IPS-20b (cell line): ENCODE results near the gene PRSS35.
"Not testable (repeated sequence)": the region's sequence is repeated elsewhere in the genome, so short reads cannot be mapped to it uniquely, and the experiment has no call there.

Experiments used
- H3K27ac ChIP-seq: one replicate; pipeline ENCODE4 v1.5.1; 2013; ENCODE audit warnings: low read length
- H3K27me3 ChIP-seq: 2 replicates; pipeline ENCODE4 v1.6.1; 2013; ENCODE audit warnings: mild to moderate bottlenecking, low read length, inconsistent platforms; ENCODE audit not compliant: insufficient read depth
- H3K36me3 ChIP-seq: 2 replicates; pipeline ENCODE4 v1.6.1; 2013; ENCODE audit warnings: low read depth, mild to moderate bottlenecking, inconsistent platforms, low read length, moderate library complexity; ENCODE audit not compliant: insufficient read depth
- H3K4me1 ChIP-seq: 2 replicates; pipeline ENCODE4 v1.6.1; 2013; ENCODE audit warnings: mild to moderate bottlenecking, control low read depth, inconsistent platforms, low read length, moderate library complexity; ENCODE audit not compliant: insufficient read depth
- H3K4me3 ChIP-seq: 2 replicates; pipeline ENCODE4 v1.5.1; 2013; ENCODE audit warnings: mild to moderate bottlenecking, low read length, inconsistent platforms
- H3K9ac ChIP-seq: 2 replicates; pipeline ENCODE4 v1.6.1; 2013; ENCODE audit warnings: low read depth, mild to moderate bottlenecking, inconsistent platforms, low read length, moderate library complexity
- H3K9me3 ChIP-seq: 2 replicates; pipeline ENCODE4 v1.6.1; 2013; ENCODE audit warnings: mild to moderate bottlenecking, low read depth, low read length, inconsistent platforms; ENCODE audit not compliant: insufficient read depth

PRSS35 gene

DNA sequence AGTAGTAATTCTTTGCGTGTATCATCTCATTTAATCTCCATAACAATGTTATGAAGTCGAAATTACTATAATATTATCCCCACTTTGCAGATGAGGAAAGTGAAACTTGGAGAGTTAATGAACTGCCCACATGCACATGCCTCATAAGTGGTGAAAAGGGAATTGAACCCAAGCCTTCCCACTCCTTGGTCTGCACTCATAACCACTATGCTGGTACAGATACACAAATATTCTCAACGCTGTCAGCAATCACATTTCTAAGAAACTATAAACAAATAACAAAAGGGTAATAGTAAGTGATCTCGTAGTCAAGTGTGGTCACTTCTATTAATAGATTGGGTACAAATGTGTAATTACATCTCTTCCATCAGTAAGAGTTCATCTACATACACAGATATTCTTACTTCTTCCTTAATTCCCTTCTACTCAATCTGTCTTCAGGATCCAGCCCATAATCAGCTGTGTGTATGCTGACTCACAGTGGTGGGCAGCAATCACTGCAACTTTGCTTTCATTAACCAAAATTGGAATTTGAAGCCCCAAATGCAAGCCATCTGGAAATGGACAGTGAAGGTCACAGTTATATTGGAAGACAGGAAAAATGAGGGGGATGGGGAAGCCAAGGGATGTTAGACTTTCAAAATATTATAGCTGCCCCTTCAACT, 6.6 kb downstream of the PRSS35 start:
- H3K4me3 ChIP-seq: no peak overlapping the region
- H3K9me3 ChIP-seq: no peaks in the 10 kb centered on the region
- peaks cover 5% of the 10 kb centered on the region; the same call in 1 of the 2 replicates for H3K4me1 ChIP-seq
- H3K27me3 ChIP-seq: peaks cover 1% of the 10 kb centered on the region; the same call in 1 of the 2 replicates
- H3K36me3 ChIP-seq: no peaks in the 10 kb centered on the region
- no peak overlapping the region for H3K9ac ChIP-seq
- no peak overlapping the region for H3K27ac ChIP-seq

DNA sequence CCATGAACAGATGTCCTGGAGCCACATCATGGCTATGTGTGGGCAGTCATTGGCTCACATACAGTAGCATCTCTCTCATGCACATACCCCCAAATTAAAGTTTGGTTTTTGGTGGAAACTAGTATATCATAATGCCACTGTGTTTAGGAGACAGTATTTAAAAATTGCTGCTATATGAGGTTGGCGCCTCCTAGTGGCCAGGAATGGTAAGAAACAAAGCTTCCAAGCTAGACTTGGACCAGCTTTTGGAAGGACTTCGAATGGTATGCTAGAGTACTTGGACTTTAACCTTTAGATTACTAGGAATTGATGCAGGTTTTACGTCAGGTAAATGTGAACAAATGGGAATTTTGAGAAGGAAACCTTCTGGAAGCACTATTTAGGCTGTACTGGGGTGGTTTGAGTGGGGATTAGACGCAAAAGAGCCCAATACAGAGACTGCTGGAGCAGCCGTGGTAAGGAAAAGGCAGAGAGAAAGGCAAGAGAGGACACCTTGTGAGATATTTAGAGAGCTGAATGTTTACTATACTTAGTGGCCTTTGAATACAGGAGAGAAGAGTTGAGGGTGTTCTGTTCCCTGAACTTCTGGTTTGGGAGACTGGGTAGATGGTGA, 23.8 kb downstream of the PRSS35 start:
- H3K9me3 ChIP-seq: no peaks in the 10 kb centered on the region
- H3K4me1 ChIP-seq: no peaks in the 10 kb centered on the region
- no peaks in the 10 kb centered on the region for H3K27me3 ChIP-seq
- H3K4me3 ChIP-seq: no peak overlapping the region
- no peak overlapping the region for H3K27ac ChIP-seq
- no peak overlapping the region for H3K9ac ChIP-seq
- H3K36me3 ChIP-seq: no peaks in the 10 kb centered on the region

DNA sequence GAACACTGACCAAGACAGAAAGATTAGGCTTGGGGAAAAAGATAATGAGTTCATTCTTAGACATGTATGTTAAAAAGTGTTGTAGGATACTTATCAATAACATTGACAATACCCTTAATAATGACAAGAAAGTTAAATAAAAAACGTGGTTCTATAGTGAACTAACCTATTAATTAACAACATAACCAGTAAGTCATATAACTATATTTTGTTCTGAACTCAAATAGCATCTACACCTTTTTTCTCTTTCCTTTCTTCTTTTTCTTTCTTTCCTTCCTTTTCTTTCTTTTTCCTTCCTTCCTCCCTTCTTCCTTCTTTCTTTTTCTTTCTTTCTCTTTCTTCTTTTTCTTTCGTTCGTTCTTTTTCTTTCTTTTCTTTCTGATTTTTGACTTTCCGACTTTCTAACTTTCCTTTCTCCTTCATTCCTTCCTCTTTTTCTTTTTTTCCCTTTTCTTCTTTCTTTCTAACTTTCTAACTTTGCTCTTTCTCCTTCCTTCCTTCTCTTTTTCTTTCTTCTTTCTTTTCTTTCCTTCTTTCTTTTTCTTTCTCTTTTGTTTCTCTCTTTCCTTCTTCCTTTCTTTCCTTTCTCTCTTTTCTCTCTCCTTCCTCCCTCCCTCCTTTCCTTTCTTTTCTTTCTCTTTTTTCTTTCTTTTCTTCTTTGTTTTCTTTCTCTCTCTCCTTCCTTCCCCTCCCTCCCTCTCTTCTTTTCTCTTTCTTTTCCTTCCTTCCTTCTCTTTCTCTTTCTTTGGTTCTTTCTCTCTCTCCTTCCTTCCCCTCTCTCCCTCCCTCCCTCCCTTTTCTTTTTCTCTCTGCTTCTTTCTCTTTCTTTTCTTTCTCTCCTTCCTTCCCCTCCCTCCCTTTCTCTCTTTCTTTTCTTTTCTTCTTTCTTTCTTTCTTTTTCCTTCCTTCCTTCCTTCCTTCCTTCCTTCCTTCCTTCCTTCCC, 24.6 kb downstream of the PRSS35 start:
- Histone ChIP-seq H3K4me1 (no peaks in the 10 kb centered on the region), H3K9ac (no peak overlapping the region), H3K27ac (no peak overlapping the region), H3K27me3 (no peaks in the 10 kb centered on the region), H3K36me3 (no peaks in the 10 kb centered on the region), H3K4me3 (no peak overlapping the region), H3K9me3 (no peaks in the 10 kb centered on the region)

DNA sequence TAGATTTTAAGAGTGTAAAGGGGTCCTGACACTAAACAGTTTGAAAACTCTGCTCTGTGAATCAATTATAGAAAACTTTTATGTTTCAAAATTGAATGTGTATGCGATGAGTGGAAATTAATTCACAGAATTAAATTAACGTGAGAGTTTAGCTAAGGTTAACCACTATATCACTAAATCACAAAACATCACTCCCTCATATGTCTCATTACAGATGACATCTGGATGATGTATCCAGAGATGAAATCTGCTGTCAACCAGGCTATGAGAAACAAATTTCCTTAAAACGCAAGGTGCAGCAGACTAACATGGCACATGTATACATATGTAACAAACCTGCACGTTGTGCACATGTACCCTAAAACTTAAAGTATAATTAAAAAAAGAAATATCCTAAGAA, 27.3 kb downstream of the PRSS35 start:
- H3K36me3 ChIP-seq: no peaks in the 10 kb centered on the region
- no peak overlapping the region for H3K27ac ChIP-seq
- H3K4me1 ChIP-seq: no peaks in the 10 kb centered on the region
- no peaks in the 10 kb centered on the region for H3K27me3 ChIP-seq
- H3K4me3 ChIP-seq: no peak overlapping the region
- H3K9ac ChIP-seq: no peak overlapping the region
- H3K9me3 ChIP-seq: no peaks in the 10 kb centered on the region

DNA sequence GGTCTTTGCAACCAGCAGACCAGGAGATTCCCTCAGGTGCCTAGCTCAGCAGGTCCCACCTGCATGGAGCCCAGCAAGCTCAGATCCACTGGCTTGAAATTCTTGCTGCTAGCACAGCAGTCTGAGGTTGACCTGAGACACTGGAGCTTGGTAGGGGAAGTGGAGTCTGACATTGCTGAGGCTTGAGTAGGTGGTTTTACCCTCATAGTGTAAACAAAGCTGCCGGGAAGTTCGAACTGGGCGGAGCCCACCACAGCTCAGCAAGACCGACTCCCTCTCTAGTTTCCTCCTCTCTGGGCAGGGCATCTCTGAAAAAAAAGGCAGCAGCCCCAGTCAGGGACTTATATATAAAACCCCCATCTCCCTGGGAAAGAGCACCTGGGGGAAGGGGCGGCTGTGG, 34.3 kb downstream of the PRSS35 start:
- Histone ChIP-seq H3K27ac (no peak overlapping the region), H3K9me3 (no peaks in the 10 kb centered on the region), H3K4me1 (no peaks in the 10 kb centered on the region), H3K27me3 (no peaks in the 10 kb centered on the region), H3K4me3 (no peak overlapping the region), H3K36me3 (no peaks in the 10 kb centered on the region), H3K9ac (no peak overlapping the region)

DNA sequence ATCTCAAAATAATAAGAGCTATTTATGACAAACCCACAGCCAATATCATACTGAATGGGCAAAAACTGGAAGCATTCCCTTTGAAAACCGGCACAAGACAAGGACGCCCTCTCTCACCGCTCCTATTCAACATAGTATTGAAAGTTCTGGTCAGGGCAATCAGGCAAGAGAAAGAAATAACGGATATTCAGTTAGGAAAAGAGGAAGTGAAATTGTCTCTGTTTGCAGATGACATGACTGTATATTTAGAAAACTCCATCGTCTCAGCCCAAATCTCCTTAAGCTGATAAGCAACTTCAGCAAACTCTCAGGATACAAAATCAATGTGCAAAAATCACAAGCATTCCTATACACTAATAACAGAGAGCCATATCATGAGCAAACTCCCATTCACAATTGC, 38.1 kb downstream of the PRSS35 start:
- H3K9me3 ChIP-seq, H3K9ac ChIP-seq, H3K27ac ChIP-seq, H3K27me3 ChIP-seq, H3K36me3 ChIP-seq, H3K4me1 ChIP-seq, H3K4me3 ChIP-seq: not testable (repeated sequence)

DNA sequence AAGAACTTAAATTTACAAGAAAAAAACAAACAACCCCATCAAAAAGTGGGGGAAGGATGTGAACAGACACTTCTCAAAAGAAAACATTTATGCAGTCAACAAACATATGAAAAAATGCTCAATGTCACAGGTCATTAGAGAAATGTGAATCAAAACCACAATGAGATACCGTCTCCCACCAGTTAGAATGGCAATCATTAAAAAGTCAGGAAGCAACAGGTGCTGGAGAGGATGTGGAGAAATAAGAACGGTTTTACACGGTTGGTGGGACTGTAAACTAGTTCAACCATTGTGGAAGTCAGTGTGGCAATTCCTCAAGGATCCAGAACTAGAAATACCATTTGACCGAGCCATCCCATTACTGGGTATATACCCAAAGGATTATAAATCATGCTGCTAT, 39.4 kb downstream of the PRSS35 start:
- H3K27ac ChIP-seq, H3K27me3 ChIP-seq, H3K9me3 ChIP-seq, H3K4me1 ChIP-seq, H3K36me3 ChIP-seq, H3K4me3 ChIP-seq, H3K9ac ChIP-seq: not testable (repeated sequence)

DNA sequence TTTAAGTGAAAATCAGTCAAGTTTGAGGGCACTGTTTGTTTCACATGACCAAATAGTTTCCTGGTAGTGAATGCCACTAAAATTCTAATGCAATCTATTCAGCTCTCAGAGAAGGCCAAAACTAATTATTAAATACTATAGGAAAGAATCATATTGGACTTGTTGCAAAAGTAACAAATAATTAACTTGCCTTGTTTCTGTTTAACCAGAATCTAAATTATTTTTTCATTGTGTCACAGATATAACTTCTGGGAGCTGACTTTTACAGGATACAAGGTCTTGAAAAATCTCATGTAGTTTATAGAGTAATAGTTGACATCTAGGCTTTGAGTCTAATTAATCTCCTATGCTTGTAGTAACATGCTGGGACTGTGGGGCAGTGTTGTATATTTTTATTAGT, 44.5 kb downstream of the PRSS35 start:
- Histone ChIP-seq H3K9ac (no peak overlapping the region), H3K36me3 (no peaks in the 10 kb centered on the region), H3K27me3 (no peaks in the 10 kb centered on the region), H3K9me3 (no peaks in the 10 kb centered on the region), H3K4me1 (peaks cover 3% of the 10 kb centered on the region; the same call in 1 of the 2 replicates), H3K4me3 (no peak overlapping the region), H3K27ac (no peak overlapping the region)

DNA sequence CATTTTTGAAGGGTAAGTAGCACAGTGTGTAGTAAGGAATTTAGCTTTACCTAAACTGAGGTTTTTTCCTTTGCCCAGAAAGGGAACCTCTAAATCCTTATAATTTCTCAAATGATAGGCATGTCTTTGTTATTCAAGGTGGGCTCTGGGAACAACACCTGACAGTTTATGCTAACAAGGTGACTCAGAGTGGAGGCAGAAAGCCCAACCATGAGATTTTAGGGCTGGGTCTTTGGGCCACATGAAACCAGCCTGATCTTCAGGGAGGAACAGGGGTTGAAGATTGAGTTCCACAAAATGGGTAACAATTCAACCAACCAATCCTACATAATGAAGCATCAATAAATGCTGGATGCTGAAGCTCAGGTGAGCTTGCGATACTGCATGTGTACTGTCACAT, 46.6 kb downstream of the PRSS35 start:
- Histone ChIP-seq H3K27ac (no peak overlapping the region), H3K4me3 (no peak overlapping the region), H3K9ac (no peak overlapping the region), H3K27me3 (no peaks in the 10 kb centered on the region), H3K9me3 (no peaks in the 10 kb centered on the region), H3K36me3 (no peaks in the 10 kb centered on the region), H3K4me1 (peaks cover 3% of the 10 kb centered on the region; the same call in 1 of the 2 replicates)

DNA sequence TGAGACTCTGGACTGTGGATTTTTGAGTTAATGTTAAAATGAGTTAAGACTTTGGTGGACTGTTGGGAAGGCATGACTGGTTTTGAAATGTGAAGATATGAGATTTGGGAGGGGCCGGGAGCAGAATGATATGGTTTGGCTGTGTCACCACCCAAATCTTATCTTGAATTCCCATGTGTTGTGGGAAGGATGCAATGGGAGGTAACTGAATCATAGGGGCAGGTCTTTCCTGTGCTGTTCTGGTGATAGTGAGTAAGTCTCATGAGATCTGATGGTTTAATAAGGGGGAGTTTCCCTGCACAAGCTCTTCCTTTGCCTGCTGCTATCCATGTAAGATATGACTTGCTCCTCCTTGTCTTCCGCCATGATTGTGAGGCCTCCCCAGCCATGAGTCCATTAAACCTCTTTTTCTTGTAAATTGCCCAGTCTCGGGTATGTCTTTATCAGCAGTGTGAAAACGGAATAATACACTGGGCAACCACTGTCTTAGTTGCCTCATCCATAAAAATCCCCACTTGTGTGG, 59.4 kb downstream of the PRSS35 start:
- H3K4me3 ChIP-seq, H3K36me3 ChIP-seq, H3K27ac ChIP-seq, H3K27me3 ChIP-seq, H3K9ac ChIP-seq, H3K4me1 ChIP-seq, H3K9me3 ChIP-seq: not testable (repeated sequence)

DNA sequence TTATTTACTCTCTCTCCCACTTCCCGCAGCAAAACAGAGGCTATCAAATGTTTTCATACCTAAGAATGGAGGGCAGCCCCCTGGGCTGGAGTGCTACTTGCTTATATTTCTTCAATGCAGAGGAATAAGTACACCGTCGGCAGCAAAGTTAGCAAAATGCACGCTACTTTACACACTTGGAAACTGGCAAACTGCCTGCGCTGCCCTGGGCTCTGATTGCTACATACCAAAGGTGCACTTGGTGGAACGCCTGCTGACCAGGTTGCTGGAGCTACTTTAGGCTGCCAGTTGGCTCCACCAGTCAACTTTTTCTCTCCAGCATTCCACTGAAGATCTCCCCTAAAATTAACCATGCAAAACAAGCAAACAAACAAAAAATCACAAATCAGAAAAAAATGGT, 62.4 kb downstream of the PRSS35 start:
- H3K9ac ChIP-seq: no peak overlapping the region
- no peak overlapping the region for H3K27ac ChIP-seq
- H3K36me3 ChIP-seq: no peaks in the 10 kb centered on the region
- no peak overlapping the region for H3K4me3 ChIP-seq
- no peaks in the 10 kb centered on the region for H3K4me1 ChIP-seq
- H3K27me3 ChIP-seq: no peaks in the 10 kb centered on the region
- H3K9me3 ChIP-seq: no peaks in the 10 kb centered on the region
